Ovary (tissue), 3 donors: ENCODE measurements around the gene TTC33.

Source experiments
- EP300 ChIP-seq: sonication (generic); formaldehyde crosslinking; IDR thresholded peaks from one replicate; pipeline ENCODE4 v1.6.1; 2017; ENCODE audit warnings: antibody characterized with exemption
- POLR2A ChIP-seq: fragments of 450-650 bp; IDR thresholded peaks from one replicate; pipeline ENCODE4 v1.6.1; 2017; ENCODE audit warnings: antibody characterized with exemption, mild to moderate bottlenecking, moderate library complexity
- TF ChIP-seq, protein P1 (sequence below), 3 donors: fragments of 450-650 bp in 2 of 3; fragments of 200-600 bp in 1 of 3; IDR thresholded peaks; one replicate each; pipeline versions ENCODE4 v1.5.1 to v1.8.0; 2016 to 2022; ENCODE audit warnings: antibody characterized with exemption in 3 of 3, mild to moderate bottlenecking in 1 of 3
- donor health status: DM: no; HTN: no; CAD: no.

GRCh38 chr5:40679913-40680681, 75.7 kb downstream of the TTC33 start, which contains the start of gene PTGER4:
- TF ChIP-seq, protein P1, sequence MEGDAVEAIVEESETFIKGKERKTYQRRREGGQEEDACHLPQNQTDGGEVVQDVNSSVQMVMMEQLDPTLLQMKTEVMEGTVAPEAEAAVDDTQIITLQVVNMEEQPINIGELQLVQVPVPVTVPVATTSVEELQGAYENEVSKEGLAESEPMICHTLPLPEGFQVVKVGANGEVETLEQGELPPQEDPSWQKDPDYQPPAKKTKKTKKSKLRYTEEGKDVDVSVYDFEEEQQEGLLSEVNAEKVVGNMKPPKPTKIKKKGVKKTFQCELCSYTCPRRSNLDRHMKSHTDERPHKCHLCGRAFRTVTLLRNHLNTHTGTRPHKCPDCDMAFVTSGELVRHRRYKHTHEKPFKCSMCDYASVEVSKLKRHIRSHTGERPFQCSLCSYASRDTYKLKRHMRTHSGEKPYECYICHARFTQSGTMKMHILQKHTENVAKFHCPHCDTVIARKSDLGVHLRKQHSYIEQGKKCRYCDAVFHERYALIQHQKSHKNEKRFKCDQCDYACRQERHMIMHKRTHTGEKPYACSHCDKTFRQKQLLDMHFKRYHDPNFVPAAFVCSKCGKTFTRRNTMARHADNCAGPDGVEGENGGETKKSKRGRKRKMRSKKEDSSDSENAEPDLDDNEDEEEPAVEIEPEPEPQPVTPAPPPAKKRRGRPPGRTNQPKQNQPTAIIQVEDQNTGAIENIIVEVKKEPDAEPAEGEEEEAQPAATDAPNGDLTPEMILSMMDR (IDR thresholded peaks at IDR 0.05): no peak
- TF ChIP-seq EP300 (no peak), POLR2A (no peak)
